ENCODE results near the gene TEX261.

GRCh38 chr2:70995426-70995729, 705 bp upstream of the TEX261 start:
- TF ChIP-seq CTCF (IDR thresholded peaks at IDR 0.05) (peak in 3 of 5 experiments; percentile 7 to 33 (median 24)), EP300 (IDR thresholded peaks at IDR 0.05) (no peak)
